ENCODE measurements around the gene AK5. TPM values are rescaled to one million over a fixed set of nuclear protein-coding genes. Genes with fewer than 3 reads are reported as not detected.
"Not testable (repeated sequence)": the region's sequence is repeated elsewhere in the genome, so short reads cannot be mapped to it uniquely, and the experiment has no call there.

AK5 gene
- total and polyA plus RNA-seq, 9 donors = 0.45 to 3.5 (median 0.82) TPM; not detected in 2

DNA sequence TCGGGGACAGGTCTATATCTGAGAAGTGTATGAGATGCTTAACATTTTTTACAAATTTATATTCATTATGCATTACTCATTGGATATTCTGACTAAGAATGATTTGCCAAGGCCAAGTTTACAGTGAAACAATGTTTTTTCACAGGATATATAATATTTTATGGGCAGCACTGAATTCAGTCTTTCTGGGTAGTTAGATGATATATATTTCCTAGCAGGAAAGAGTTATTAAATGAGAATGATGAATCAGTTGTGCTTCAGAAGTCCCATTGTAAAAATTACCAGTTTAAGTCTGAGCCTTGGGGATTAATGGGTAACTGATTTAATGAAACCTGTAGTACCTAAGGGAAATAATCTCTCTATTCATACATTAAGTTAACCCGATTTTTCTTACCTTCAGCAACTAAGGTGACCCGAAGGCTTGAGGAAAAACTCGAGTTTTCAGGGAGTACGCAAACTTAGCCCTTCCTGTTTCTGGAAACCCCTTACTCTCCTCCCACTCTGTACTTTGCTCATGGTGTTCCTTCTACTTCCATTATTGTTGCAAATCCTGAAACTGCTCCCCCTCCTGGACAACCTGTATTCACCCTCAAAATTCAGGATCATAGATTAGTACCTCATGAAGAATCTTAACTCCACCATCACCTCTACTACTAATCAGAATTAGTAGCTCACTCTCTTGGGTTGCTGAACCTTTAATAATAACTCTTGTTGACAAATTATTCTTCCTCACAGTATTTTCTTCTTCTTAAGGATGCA lies 135.1 kb downstream of the AK5 start:
- intact Hi-C loops (cut with DNase I) = no loop called here

GRCh38 chr1:77418055-77418454 lies 136.2 kb downstream of the AK5 start:
- H3K27ac ChIP-seq; H3K36me3 ChIP-seq; intact Hi-C loops (cut with DNase I); H3K4me3 ChIP-seq; H3K27me3 ChIP-seq; H3K4me1 ChIP-seq (ENCODE audit: insufficient read depth); DNase-seq; H3K9me3 ChIP-seq: not testable (repeated sequence)
- WGBS, 3 donors = 90 to 96% (median 91%) methylated on average over 3 of the region's 3 CpGs

More for the DNA sequence above, 135.1 kb downstream of the AK5 start:
- no peaks in the 10 kb centered on the region for H3K4me1 ChIP-seq (ENCODE audit: insufficient read depth)
- no peaks in the 10 kb centered on the region for H3K27me3 ChIP-seq
- no peak for DNase-seq
- H3K9me3 ChIP-seq = no peaks in the 10 kb centered on the region
- TF ChIP-seq POLR2A (IDR thresholded peaks at IDR 0.05) (no peak), CTCF (IDR thresholded peaks at IDR 0.05) (no peak)
- no peak overlapping the region for H3K27ac ChIP-seq
- H3K4me3 ChIP-seq = no peak overlapping the region
- whole genome bisulfite sequencing, 3 donors = 84 to 88% (median 87%) methylated on average over 5 of the region's 5 CpGs
- no peaks in the 10 kb centered on the region for H3K36me3 ChIP-seq

GRCh38 chr1:77421504-77422233 lies 139.8 kb downstream of the AK5 start:
- intact Hi-C loops (cut with DNase I) = no loop called here
- no peaks in the 10 kb centered on the region for H3K9me3 ChIP-seq
- no peak for DNase-seq
- no peaks in the 10 kb centered on the region for H3K4me1 ChIP-seq (ENCODE audit: insufficient read depth)
- H3K27ac ChIP-seq = no peak overlapping the region
- no peak overlapping the region for H3K4me3 ChIP-seq
- H3K36me3 ChIP-seq = no peaks in the 10 kb centered on the region
- TF ChIP-seq CTCF (IDR thresholded peaks at IDR 0.05) = no peak
- no peak for TF ChIP-seq EP300 (IDR thresholded peaks at IDR 0.05)
- no peak for TF ChIP-seq POLR2A (IDR thresholded peaks at IDR 0.05)
- WGBS, 3 donors = 86 to 91% (median 90%) methylated on average over 3 of the region's 3 CpGs
- H3K27me3 ChIP-seq = no peaks in the 10 kb centered on the region

- TF ChIP-seq EP300 (IDR thresholded peaks at IDR 0.05) (no peak), CTCF (IDR thresholded peaks at IDR 0.05) (no peak), POLR2A (IDR thresholded peaks at IDR 0.05) (no peak)
- Histone ChIP-seq H3K27me3 (no peaks in the 10 kb centered on the region), H3K4me1 (ENCODE audit: insufficient read depth) (no peaks in the 10 kb centered on the region), H3K9me3 (no peaks in the 10 kb centered on the region), H3K4me3 (no peak overlapping the region), H3K36me3 (no peaks in the 10 kb centered on the region), H3K27ac (no peak overlapping the region)
- intact Hi-C loops (cut with DNase I) = no loop called here
- DNase-seq = no peak
These were observed 142.4 kb downstream of the AK5 start for GRCh38 chr1:77424236-77424635.

DNA sequence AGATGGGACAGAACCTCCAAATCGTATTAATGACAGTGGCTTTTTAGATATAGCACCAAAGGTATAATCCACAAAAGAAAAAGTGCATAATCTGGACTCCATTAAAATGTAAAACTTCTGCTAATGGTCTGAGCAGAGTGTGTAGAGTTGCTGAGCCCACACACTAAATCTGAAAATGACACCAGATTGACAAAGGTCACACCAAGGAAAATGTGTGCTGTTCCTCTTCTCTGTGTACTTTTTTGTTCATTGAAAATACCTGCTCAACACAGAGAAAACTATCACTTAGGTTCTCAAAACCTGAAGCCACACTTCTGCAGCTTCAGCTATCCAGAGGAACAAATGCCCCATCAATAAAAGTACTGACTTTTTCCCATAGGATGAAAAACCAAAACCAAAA lies 146.2 kb downstream of the AK5 start:
- intact Hi-C loops (cut with DNase I) = no loop called here
- 89 to 93% (median 92%) methylated on average over 1 of the region's 1 CpG for WGBS, 3 donors
- TF ChIP-seq EP300 (IDR thresholded peaks at IDR 0.05) = no peak
- no peak for TF ChIP-seq CTCF (IDR thresholded peaks at IDR 0.05)
- TF ChIP-seq POLR2A (IDR thresholded peaks at IDR 0.05) = no peak

More for the DNA sequence above, 146.2 kb downstream of the AK5 start:
- no peak overlapping the region for H3K4me3 ChIP-seq
- H3K27me3 ChIP-seq = no peaks in the 10 kb centered on the region
- no peak overlapping the region for H3K27ac ChIP-seq
- H3K36me3 ChIP-seq = no peaks in the 10 kb centered on the region
- H3K4me1 ChIP-seq (ENCODE audit: insufficient read depth) = no peaks in the 10 kb centered on the region
- no peak for DNase-seq
- H3K9me3 ChIP-seq = no peaks in the 10 kb centered on the region

Measured in ovary (tissue), 9 donors.